GM19238 (cell line): ENCODE data around the gene HTR3E.

ENCODE experiments used
- DNase-seq: peaks from one replicate; pipeline ENCODE4 v3.0.0; 2011; ENCODE audit warnings: low spot score; ENCODE audit not compliant: insufficient read length

The HTR3E gene

DNA sequence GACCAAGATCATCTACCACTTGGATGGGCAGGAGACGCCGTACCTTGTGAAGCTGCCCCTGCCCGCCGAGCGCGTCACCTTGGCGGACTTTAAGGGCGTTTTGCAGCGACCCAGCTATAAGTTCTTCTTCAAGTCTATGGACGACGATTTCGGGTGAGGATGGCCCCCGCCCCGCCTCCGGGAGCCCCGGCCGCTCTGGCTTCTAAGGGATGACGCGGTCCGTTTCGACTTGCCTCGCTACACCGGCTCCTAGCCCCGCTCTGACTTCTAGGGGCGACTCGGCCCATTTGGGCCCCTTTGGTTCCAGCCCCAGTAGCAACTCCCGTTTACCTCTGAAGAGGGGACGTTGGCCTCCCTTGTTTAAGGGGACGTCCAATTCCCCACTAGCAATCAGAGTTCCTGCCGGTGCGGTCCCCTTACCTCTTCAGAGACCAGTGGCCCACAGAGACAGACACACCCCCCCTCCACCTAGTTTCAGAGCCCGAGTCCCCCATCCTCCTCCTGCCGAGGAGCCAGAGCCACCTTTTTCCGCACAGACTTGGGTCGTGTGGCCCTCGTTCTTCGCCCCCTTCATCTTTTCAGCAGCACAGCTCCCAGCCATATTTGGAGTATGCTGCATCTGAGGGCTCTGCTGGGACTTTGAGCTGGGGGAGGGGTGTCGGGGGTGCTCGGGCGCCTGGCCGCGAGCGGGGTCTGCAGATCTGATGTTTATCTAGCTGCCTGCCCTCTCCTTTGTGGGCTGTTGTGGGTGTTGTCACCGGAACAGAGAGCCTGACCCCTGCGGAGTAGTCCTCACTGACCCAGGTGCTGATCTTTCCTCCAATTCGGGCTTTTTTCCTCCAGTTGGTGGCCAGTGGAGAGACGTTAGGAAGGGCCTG, 59.0 kb downstream of the HTR3E start:
- DNase-seq: peak; percentile 55

- DNase-seq: no peak
Observed at GRCh38 chr3:184156522-184156955, 59.7 kb downstream of the HTR3E start.
